Measurements from ENCODE around the gene CAPNS2.
A peak's percentile ranks its signal among the peaks of the same experiment; 100 is the strongest.

The CAPNS2 gene

DNA sequence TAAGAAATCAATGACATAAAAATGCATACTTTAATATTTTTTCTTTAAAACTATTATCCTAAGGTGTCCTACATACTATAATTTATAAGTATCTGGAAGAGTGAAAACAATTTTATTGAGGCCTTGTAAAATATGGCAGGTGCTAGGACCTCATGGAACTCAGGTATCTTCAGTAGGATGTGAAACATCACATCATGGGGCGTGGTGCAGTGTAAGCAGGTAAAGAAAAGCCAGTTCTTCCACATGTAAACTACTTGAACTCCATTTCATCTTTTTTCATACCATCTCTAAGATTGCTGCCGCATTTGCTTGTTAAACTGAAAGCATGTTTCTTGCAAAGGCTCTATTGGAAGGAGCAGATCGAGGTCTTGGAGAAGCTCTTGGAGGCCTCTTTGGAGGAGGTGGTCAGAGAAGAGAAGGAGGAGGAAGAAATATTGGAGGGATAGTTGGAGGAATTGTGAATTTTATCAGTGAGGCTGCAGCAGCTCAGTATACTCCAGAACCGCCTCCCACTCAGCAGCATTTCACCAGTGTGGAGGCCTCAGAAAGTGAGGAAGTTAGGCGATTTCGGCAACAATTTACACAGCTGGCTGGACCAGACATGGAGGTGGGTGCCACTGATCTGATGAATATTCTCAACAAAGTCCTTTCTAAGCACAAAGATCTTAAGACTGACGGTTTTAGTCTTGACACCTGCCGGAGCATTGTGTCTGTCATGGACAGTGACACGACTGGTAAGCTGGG, at the start of gene CAPNS2:
Gene CAPNS2, plus strand, starts transcription at position 253 of the 744 bp plus-strand sequence. Its CDS starts 73 bp downstream, at position 326.
- DNase-seq (ENCODE audit: low spot score), result no peak

DNA sequence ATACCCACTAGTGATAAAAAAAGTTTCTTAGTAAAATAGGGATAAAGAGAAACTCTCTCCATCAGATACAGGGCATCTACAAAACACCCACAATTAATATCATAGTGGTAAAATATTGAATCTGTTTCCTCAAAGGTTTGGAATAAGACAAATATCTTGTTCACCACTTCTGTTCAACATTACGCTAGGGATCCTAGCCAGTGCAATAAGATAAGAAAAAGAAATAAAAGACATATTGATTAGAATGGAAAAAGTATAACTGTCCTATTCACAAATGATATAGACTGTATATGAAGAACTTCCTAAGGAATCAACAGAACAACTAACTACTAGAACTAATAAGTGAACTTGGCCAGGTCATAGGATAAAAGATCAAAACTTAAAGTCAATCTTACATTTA, 44.7 kb upstream of the CAPNS2 start:
- no peak for DNase-seq (ENCODE audit: low spot score)

DNA sequence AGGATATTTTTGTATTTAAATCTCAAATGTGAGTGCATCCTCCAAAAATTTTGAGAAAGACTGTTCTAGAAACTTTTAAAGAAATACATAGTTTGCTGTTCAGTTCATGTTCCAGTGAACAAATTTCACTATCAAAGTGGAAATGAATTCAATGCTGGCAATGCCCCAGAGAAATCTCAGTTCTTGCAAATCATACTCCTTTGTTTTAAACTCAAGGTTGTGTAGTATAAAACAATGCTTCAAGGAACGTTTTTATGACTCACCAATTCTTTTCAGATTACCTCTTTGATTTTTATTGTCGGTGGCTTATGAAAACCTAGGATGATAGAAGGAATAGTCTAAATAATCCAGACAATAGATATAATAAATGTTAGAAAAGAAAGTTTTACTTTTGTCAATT, 40.0 kb upstream of the CAPNS2 start:
- DNase-seq (ENCODE audit: low spot score), result no peak

DNA sequence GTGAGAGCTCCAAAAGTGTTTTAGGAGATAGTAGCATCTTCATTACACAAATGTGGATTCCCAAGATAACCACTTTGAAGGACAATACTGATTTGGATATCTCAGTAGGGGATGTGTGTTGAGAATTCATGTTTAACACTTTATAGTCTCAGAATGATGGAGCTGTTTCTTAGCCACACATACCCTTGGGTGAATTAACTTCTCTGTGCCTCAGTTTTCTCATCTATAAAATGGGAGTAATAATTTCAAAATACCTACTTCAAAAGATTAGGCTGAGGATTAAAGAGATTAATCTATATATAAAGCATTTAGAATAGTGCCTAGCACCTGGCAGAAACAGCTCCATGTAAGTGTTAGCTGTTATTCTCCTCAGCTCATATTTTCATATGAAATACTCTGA, 38.6 kb upstream of the CAPNS2 start:
- no peak for DNase-seq (ENCODE audit: low spot score)

DNA sequence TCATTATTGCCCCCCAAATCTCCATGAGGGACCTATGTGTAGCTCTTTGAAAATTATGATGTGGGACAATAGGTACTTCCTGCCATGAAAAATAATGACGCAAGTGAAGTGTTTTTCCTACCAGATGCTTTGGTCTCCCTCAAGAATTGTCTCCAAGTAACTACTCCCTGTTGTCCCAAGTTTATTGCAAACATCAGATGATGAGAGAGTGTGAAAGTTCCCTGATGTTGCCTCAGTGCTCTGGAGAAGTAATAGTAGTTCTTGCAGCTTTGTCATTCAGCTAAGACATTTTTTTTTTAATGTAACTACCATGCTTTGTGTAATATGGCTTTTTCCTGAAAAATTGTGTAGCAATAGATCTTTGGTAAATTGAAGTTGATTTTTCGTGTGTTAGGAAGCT, 37.5 kb upstream of the CAPNS2 start:
- no peak for DNase-seq (ENCODE audit: low spot score)

DNA sequence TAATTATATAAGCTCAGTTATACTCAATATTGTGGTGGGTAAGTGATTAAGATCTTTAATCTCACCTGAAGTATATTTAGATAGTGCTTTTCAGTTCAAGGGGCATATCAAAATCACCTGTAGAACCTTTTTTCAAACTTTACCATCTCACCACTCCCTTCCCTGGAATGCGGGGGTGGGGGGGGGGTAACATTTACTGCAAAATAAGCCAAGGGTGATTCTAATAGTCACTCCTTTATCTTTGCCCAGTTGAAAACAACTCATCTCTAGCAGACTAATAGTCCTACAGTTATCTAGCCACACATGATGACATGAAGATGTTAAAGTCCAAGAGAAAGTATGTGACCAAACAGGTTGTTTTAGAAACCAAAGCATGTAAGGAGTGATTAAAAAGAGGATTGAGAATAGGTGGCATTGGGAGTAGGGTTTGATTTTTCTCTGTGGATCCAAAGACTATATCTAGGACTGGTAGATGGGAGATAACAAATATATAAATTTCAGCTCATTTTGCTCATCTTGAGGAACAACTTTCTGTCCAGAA, 36.1 kb upstream of the CAPNS2 start:
- DNase-seq (ENCODE audit: low spot score), result no peak

DNA sequence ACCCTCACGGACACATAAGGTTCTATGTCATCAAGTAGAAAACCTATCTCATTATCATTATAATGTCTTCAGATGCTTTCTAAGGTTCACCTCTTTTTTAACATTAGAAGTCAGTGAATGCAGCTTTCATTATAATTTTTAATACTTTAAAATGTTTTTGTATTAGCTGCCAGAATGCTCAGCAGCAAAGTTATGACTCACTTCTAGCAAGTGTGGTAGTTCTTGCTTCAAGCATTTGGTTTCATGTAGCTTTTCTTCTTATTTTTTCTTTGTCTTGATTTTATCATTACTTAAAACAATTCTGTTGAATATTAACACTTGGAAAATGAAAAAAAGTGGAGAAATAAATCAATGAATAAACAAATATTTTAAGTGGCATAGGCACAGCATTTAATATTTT, 34.3 kb upstream of the CAPNS2 start:
- DNase-seq (ENCODE audit: low spot score), result no peak

DNA sequence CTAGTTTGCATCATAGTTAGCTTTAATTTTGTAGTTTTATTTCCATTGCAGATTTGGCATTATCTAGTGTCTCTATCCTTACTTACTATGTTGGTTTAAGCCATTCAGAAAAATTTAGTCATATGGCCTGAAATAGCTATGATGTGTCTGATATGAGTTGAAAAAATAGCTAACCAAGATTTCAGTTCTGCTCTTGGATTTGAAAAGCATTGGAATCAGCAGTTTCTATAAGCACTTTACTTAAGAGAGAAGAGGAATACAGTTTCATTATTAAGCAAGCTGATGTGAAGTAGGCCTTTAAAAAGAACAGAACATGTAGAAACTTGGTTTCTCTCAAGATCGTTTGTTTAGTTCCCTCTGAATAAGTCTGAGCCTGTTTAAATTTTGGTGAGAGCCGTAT, 31.7 kb upstream of the CAPNS2 start:
- peak; percentile 80 for DNase-seq (ENCODE audit: low spot score)

DNA sequence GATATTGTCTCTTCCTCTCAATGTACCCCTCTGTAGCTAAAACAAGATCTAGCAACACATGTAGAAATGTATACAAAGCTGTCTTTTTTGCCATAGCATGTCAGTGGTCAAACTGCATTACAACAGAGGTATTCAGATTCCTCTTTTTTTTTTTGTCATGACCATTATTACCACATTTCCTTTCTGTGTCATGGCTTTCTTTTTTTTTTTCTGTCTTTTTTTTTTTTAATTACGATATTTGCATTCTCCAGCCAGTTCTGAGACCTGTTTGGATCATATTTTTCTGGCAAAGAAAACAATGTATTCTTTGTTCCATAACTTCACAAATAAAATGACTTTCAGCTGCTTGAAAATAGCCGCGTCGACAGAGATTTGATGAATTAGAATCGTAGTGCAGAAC, 27.4 kb upstream of the CAPNS2 start:
- DNase-seq (ENCODE audit: low spot score), result peak; percentile 40

DNA sequence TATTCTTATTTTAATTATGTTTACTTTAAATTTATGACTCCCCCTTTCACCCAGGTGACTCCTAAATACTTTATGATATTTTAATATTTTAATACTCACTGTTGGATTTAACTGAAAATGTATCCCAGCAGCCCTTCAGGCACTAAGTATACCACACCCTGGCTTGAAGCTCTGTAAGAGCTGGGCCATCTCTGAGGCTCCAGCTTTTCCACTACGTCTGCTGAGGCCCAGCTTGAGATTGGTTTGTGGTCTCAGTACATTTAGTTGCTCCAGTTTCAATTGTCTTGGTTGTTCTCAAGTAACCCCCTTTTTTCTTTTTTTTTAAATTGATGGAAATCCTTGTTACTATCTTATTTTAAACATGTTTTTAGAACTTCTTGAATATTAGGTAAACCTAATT, 27.0 kb upstream of the CAPNS2 start:
- no peak for DNase-seq (ENCODE audit: low spot score)

DNA sequence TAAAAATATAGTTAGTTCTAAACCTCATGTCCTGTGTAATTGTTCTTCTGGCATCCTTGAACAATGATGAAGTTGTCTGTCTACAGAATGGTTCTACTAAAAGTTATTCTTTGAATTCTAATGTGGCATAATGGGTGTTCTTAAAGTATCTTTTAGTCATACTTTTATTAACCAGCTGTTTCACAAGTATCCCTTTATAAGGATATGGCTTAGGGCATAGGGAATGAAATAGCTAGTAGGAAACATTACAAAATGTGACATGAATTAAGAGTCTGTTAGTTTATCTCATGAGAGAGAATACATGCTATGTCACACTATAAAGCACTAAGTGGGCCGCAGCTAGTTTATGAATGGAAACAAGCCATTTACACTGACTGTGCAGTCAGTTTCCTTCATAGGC, 26.3 kb upstream of the CAPNS2 start:
- no peak for DNase-seq (ENCODE audit: low spot score)

DNA sequence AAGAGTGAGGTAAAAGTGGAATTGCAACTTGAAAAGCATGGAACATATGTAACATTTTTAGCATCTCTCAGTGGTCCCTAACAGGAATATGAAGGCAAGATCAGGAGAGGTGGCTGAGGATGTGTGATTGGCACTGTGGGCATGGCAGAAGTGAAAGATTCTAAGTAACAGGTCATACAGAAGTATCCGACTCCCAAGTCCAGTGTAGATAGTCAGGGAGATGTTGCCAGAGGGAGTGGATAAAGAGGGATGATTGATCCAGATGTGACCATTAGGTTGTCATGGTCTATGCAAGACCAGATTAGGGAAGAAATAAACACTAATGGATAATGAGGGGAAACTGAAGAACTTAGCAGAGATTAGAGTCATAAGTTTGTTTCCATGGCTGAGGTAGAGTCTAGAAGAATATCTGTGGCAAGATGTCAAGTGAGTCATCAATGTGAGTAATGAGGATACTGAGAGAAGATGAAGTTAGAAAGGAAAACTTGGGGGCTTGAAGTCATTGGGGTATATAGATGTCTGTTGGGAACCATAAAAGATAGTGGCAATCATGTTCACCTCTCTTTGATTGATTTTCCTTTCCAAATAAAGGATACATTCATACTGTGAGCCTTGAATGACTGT, 23.9 kb upstream of the CAPNS2 start:
- no peak for DNase-seq (ENCODE audit: low spot score)

DNA sequence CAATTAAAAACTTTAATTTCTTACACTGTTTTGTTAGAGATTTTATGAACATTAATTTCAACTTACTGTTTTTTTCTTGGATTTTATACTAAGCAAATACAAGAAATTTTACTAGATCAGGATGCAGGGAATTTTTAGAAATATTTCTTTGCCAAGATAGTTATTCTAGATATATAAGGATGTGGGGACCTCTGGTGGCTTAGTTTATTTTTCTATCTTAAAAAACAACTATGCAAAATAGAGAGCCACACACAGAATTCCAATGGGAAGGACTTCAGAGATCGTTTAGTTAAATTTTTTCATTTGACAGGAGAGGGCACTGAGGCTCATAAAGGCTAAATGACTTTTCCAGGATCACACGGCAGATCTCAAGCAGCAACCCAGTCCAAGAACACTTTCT, 23.0 kb upstream of the CAPNS2 start:
- DNase-seq (ENCODE audit: low spot score), result peak; percentile 67

DNA sequence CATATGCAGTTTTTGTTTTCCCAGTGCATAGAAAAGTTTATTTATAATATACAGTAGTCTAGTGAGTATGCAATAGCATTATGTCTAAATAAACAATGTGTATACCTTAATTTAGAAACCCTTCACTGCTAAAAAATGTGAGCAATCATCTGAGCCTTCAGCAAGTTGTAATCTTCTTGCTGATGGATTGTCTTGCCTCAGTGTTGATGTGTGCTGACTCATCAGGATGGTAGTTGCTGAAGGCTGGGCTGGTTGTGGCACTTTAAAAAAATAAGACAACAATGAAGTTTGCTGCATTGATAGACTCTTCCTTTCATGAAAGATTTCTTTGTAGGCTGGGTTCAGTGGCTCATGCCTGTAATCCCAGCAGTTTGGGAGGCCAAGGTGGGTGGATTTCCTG, 13.9 kb upstream of the CAPNS2 start:
- no peak for DNase-seq (ENCODE audit: low spot score)

DNA sequence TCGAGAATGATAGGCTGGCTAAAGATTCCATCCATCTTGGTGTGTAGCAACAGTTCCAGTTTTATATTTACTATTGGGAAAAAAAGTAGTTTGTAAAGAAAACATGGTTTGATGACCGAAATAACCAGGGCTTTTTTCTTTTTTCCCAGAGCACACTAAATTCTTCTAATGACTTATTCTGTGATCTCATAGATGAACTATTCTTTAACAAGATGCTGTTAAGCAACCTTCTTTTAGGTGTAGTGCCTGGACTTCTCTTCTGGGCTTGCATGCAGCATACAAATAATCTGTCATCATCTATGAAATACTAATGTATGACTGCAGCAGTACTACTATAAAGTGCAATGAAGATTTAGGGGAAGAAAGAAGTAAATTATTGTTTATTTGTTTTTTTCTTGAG, 11.0 kb upstream of the CAPNS2 start:
- DNase-seq (ENCODE audit: low spot score), result no peak

DNA sequence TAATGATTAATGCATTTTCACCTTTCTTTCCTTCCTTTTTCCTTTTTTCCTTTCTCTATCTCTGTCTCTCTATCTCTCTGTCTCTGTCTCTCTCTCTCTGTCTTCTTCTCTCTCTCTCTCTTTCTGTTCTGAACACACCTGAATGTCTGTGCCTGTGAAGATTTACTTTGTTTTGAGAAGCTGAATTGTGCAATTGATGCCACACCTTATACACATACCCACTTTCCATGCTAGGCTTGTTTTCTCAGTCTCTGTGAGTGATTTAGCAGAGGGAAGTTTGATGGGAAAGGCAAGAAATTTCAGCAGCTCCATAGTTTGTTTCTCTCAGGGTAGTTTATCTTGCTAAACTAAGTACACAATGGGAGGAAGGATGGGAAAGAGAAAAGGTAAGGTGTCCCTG, 9.3 kb upstream of the CAPNS2 start:
- no peak for DNase-seq (ENCODE audit: low spot score)

DNA sequence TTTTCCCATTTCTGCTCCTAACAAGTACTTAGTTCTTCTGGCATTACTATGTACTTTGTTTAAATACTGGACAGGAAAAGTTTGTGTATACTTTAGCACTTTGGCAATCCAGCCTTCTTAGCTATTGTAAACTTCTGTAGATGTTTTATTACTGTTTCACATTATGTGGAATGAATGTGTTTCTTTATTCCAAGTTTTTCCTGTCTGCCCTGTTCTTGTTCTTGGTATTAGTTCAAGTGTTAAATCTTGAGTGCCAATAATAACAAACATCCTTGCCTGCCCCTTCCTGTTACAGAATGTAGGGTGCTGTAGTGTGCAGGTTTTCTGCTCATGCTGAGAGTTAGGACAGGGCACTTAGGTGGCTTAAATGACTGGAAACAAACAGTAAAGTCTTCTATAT, 7.3 kb upstream of the CAPNS2 start:
- DNase-seq (ENCODE audit: low spot score), result no peak

DNA sequence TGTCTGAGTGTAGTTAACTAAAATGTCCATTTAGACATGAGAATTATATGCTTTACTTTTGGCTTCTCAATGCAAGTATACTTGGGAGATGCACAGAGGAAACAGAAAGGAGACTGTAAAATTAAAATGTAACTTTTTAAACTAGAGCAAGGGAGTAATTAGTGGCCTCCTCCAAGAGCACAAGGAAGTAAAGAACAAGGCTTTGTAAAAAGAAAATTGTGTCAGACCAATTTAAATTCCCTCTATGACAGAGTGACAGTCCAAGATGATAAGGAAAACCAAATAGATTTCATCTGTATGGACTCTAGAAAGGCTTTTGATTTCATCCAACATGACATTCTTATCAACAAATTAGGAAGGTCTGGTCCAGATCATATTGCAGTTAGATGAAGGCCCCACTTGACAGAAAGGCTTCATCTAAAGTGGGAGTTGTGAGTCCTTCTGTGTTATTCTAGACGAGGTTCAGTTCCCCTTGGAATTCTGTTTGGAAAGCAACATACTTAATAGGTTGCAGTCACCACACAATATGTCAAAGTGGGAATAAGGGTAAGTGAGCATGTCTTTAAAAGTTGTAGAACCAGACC, 6.5 kb upstream of the CAPNS2 start:
- DNase-seq (ENCODE audit: low spot score), result no peak

DNA sequence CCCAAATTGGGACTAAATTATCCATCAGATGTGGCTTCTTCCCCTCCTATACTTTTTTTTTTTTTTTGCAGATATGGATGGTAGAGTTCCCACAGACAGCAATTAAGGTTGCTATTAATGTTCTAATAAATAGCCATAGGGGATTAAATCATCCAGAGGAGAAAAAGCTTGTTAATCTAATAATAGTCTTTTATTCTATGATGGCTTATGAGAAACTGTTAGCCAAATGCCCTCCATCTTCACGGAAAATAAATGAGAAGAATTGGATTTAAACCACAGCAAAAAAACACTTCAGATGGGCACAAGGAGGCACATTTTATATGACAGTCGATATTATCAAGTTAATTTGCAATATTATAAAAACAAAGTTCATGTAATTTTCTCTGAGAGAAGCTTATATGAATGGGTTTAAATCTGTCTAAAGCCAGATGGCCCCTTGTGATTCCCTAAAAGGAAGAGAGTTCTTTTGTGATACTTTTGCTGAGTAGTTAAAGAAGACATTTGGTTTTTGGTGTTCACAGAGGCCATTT, 5.1 kb upstream of the CAPNS2 start:
- no peak for DNase-seq (ENCODE audit: low spot score)

DNA sequence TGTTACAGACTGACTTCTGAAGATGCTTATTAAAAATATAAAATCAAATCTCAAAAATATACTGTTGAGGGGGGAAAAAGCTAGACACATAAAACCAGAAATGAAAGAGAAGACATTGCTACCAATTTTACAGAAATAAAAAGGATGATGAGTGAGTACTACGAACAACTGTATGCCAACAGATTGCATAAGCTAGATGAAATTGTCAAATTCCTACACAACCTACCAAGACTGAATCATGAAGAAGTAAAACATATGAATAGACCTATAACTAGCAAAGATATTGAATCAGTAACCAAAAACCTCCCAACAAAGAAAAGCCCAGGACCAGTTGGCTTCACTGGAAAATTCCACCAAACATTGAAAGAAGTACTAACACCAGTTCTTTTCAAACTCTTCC, 3.5 kb upstream of the CAPNS2 start:
- DNase-seq (ENCODE audit: low spot score), result no peak

DNA sequence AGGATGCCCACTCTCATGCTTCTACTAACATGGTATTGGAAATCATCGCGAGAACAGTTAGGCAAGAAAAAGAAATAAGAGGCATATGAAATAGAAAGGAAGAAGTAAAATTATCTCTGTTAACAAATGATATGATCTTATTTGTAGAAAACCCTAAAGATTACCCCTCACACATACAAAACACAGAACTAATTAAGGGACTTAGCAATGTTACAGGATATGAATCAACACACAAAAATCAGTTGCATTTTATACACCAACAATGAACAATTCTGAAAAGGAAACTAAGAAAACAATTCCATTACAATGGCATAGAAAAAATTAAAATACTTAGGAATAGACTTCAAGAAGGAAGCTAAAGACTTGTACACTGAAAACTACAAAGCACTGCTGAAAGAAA, 2.7 kb upstream of the CAPNS2 start:
- DNase-seq (ENCODE audit: low spot score), result no peak

DNA sequence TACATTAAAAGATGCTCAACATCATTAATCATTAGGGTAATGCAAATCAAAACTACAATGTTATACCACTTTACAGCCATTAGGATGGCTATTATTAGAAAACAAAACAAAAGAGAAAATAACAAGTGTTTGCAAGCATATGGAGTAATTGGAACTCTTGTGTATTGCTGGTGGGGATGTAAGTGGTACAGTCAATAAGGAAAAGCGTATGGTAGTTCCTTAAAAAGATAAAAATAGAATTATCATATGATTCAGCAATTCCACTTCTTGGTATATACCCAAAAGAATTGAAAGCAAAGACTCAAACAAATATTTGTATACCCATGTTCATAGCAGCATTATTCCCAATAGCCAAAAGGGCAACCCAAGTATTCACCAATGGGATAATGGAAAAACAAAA, 1.4 kb upstream of the CAPNS2 start:
- DNase-seq (ENCODE audit: low spot score), result no peak

DNA sequence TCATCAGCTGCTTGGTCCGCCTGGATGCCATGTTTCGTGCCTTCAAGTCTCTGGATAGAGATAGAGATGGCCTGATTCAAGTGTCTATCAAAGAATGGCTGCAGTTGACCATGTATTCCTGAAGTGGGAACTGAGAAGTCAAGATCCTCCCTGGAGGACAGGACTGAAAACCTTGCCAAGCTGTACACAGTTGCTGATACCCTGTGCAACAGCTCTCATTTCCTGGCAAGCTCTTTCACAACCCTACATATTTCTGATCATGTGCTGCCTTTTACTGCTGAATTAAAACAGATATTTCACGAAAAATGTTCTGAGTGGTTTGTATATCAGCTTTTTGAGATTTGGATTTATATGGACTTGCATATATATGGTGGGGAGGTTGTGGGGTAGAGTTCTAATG, 898 bp downstream of the CAPNS2 start:
- DNase-seq (ENCODE audit: low spot score), result no peak
